ENCODE measurements around the gene PACRG.

PACRG gene

DNA sequence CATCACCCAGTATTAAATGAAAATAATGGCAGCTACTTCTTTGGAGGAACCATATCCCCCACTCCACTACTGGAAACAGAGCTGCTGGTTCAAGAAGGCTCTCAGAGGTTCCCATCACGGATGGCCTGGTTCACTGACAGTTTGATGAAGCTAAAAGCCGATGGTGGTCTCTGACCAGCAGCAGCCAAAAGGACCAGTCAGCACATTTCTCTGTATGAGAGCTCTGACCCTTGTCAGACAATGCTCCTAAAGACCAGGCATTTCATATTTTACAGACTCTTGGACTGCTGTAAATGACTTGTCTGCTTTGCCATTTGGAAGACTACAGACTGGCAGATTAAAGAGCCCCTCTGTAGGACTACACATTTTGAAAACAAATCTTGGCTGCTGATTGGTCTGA is 16.8 kb upstream of the PACRG start:
- TF ChIP-seq, protein P1, sequence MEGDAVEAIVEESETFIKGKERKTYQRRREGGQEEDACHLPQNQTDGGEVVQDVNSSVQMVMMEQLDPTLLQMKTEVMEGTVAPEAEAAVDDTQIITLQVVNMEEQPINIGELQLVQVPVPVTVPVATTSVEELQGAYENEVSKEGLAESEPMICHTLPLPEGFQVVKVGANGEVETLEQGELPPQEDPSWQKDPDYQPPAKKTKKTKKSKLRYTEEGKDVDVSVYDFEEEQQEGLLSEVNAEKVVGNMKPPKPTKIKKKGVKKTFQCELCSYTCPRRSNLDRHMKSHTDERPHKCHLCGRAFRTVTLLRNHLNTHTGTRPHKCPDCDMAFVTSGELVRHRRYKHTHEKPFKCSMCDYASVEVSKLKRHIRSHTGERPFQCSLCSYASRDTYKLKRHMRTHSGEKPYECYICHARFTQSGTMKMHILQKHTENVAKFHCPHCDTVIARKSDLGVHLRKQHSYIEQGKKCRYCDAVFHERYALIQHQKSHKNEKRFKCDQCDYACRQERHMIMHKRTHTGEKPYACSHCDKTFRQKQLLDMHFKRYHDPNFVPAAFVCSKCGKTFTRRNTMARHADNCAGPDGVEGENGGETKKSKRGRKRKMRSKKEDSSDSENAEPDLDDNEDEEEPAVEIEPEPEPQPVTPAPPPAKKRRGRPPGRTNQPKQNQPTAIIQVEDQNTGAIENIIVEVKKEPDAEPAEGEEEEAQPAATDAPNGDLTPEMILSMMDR (IDR thresholded peaks at IDR 0.05) = no peak

DNA sequence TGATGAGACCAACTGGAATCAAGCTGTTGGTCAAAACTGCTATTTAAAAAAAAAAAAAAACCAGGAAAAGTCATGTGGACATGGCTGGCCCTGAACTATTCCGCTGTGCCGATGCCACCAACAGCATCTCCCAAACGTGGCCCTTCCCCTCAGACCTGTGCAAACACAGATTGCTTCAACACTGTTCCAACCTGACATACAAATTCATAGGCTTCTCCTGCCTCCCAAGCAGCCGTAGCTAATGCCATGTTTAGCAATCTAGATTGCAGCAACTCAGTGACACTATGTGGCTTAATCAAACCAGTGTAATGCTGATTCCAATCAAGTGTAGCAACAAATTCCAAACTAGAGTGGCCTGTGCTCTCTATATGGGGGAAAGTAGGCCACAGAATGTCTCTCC is 16.4 kb upstream of the PACRG start:
- TF ChIP-seq, protein P1 (IDR thresholded peaks at IDR 0.05) = no peak

DNA sequence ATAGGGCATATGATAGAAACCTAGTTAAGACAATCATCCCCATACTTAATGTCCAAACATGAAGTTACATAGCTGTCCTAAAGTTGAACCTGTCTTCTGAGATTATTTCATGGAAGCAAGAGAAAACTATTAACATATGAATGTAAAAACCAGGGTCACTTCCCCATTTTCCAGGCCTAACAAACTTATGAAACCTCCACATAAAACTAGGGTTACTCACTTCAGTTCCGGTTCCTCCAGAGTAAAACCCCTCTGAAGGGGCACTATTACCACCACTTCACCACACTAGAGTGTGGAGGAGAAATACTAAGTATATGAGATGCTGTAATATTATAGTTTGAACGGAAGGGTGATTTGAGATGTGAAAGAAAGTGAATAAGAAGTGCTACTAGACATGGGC is 15.1 kb upstream of the PACRG start:
- TF ChIP-seq, protein P1 (IDR thresholded peaks at IDR 0.05) = no peak

DNA sequence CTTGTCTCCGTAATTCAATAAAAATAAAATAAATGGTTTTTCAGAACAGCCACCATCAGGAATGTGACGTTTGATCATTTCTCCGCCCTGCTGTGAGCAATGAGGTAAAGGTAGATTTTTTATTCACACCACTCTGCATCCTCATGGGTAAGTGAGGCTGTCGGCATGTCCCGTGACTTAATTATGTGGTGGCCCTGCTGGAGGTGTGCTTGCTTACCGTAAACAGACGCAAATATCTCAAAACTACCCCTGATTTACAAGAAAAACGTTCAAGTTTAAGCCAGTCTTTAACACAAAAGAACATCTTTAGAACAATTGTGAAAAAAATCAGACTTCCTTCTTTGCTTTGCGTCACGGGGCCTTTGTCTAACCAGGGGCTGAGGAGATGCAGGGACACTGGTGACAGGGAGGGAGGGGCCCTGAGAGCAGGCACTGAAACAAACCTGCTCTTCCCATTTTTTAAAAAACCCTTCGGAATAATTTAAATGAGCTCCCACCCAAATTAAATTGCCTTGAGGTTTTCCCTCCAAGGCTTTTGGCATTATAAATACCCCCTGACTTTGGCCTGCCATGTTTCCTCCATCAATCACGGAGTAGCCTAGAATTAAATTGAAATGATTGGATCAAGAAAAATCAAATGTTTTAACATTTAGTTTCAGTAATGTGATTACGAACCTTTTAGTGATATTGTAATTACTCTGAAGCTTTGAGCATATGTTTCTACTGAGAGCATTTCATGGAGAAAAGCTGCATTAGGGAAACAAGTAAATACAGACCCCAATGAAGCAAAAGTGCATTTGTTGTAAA is 13.6 kb upstream of the PACRG start:
- TF ChIP-seq, protein P1 (IDR thresholded peaks at IDR 0.05) = no peak

DNA sequence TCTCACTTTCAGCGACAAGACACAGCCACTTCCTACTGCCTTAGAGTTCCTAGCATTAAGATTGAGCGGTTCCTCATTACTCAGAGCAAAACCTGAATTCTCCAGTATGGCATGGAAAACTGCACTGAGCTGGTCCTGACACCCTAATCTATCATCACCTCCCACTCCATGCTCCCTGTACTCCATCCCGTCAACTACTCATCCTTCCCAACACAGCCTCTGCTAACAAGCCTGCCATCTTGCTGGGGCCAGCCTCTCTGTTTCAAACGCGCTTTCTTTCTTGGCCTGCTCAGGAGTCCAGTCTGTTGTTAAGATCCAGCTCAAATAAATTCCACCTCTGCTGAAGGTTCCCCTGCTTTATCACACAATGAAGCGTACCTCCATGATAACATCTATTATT is 12.2 kb upstream of the PACRG start:
- TF ChIP-seq, protein P1 (IDR thresholded peaks at IDR 0.05) = no peak

DNA sequence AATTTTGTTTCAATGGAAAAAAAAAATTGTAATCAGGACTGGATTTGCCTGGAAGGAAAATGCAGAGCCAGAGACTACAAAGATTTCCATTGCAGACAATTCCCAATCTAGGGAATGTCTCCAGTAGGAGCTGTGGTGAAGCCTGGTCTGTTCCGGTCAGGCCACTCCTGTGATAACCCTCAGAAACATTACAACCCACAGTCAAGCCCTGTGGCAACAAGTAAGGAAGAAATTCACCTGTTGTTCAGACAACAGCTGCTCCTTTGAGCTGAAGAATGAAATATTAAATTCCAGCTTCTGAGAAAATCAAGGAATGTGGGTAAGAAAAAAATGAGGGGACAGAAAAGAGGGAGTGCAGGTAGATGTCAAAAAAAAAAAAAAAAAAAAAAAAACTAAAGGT is 8.2 kb upstream of the PACRG start:
- TF ChIP-seq, protein P1 (IDR thresholded peaks at IDR 0.05) = no peak

DNA sequence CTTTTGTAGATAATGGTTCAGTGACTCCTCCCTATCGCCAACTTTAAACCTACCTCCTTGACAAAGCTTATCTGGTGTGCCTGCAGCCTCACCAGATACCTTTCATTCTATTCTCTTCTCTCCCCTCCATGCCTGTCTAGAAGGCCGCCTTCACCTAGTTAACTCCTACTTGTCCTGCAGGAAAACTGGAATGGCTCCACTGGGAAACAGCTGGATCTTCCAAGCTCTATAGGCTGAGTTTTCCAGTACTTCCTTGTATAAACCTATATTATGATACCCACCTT is 6.4 kb upstream of the PACRG start:
- TF ChIP-seq, protein P1 (IDR thresholded peaks at IDR 0.05) = no peak

DNA sequence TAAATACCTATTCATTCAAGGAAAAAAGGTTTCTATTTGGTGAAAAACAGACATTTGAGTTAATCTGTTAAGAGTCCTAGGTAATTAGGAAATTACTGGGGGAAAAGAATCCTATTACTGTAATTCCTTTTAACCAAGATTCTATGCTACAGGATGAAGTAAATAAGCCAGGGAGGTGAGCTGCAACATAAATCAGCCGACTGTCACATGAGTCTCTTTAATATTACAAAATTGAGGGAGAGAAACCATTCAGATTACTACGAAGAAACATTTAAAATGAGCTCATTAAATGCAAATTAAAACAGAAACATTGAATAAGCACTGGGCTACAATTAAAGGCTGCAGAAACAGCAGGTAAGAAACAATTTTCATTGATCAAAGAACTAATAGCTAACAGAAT is 5.5 kb upstream of the PACRG start:
- TF ChIP-seq, protein P1 (IDR thresholded peaks at IDR 0.05) = no peak
